ENCODE data around the gene USP9Y. TPM values are rescaled to one million over a fixed set of nuclear protein-coding genes. Genes with fewer than 3 reads are reported as not detected.

The USP9Y gene
- polyA plus RNA-seq, 2 of the 4 experiments (the other 2 are of a cell fraction), result 6.2 to 28.8 TPM

GRCh38 chrY:12741414-12741813, 40.4 kb downstream of the USP9Y start:
- no peak for FAIRE-seq
- CTCF ChIA-PET, result no interaction called here
- DNase-seq (ENCODE audit: low read depth in 1 of 2, low spot score in 1 of 2), result no peak
- H3K4me1 ChIP-seq, result no peaks in the 10 kb centered on the region
- H3K4me3 ChIP-seq, result no peak overlapping the region
- TF ChIP-seq ATOH8 (CRISPR knock-in tag; IDR thresholded peaks at IDR 0.05; ENCODE audit: low read depth), result no peak
- TF ChIP-seq HES2 (IDR thresholded peaks at IDR 0.05), result no peak
- no peak for TF ChIP-seq HMGXB4 (CRISPR knock-in tag; IDR thresholded peaks at IDR 0.05; ENCODE audit: borderline replicate concordance)
- no peak for TF ChIP-seq JUNB (IDR thresholded peaks at IDR 0.05)
- no peak for TF ChIP-seq ZC3H11A (IDR thresholded peaks at IDR 0.05)
- no peak for TF ChIP-seq REST (IDR thresholded peaks at IDR 0.05)
- TF ChIP-seq FOSB (CRISPR knock-in tag; IDR thresholded peaks at IDR 0.05), result no peak
- no peak for TF ChIP-seq EHMT2 (IDR thresholded peaks at IDR 0.05; ENCODE audit: low read depth)
- no peak for TF ChIP-seq TFCP2L1 (CRISPR knock-in tag; IDR thresholded peaks at IDR 0.05)
- TF ChIP-seq HOXB5 (CRISPR knock-in tag; IDR thresholded peaks at IDR 0.05), result no peak
- TF ChIP-seq, protein P1, sequence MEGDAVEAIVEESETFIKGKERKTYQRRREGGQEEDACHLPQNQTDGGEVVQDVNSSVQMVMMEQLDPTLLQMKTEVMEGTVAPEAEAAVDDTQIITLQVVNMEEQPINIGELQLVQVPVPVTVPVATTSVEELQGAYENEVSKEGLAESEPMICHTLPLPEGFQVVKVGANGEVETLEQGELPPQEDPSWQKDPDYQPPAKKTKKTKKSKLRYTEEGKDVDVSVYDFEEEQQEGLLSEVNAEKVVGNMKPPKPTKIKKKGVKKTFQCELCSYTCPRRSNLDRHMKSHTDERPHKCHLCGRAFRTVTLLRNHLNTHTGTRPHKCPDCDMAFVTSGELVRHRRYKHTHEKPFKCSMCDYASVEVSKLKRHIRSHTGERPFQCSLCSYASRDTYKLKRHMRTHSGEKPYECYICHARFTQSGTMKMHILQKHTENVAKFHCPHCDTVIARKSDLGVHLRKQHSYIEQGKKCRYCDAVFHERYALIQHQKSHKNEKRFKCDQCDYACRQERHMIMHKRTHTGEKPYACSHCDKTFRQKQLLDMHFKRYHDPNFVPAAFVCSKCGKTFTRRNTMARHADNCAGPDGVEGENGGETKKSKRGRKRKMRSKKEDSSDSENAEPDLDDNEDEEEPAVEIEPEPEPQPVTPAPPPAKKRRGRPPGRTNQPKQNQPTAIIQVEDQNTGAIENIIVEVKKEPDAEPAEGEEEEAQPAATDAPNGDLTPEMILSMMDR (IDR thresholded peaks at IDR 0.05), result no peak
- no peak for TF ChIP-seq CBX2 (IDR thresholded peaks at IDR 0.05; ENCODE audit: borderline replicate concordance, low read depth)
- no peak for TF ChIP-seq HDAC2 (IDR thresholded peaks at IDR 0.05)
- TF ChIP-seq, protein P2, sequence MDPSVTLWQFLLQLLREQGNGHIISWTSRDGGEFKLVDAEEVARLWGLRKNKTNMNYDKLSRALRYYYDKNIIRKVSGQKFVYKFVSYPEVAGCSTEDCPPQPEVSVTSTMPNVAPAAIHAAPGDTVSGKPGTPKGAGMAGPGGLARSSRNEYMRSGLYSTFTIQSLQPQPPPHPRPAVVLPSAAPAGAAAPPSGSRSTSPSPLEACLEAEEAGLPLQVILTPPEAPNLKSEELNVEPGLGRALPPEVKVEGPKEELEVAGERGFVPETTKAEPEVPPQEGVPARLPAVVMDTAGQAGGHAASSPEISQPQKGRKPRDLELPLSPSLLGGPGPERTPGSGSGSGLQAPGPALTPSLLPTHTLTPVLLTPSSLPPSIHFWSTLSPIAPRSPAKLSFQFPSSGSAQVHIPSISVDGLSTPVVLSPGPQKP (IDR thresholded peaks at IDR 0.05; ENCODE audit: low read depth, low read length), result no peak
- TF ChIP-seq EP300 (IDR thresholded peaks at IDR 0.05), result no peak
- TF ChIP-seq KDM1A (IDR thresholded peaks at IDR 0.05; ENCODE audit: low read depth), result no peak
- no peak for TF ChIP-seq CHD2 (IDR thresholded peaks at IDR 0.05; ENCODE audit: low read length, partially characterized antibody)
- TF ChIP-seq MAZ (IDR thresholded peaks at IDR 0.05; ENCODE audit: borderline replicate concordance, low read depth, low read length), result no peak
- no peak overlapping the region for H3K27ac ChIP-seq
- WGBS (ENCODE audit: missing lambda C conversion rate), result 70% methylated on average over 2 of the region's 2 CpGs
- no peaks in the 10 kb centered on the region for H3K9me3 ChIP-seq
- ATAC-seq, result no peak
- H3K4me2 ChIP-seq, result no peak overlapping the region
- POLR2A ChIA-PET, result no interaction called here
